ENCODE results near the gene ANTXR2.

The ANTXR2 gene

GRCh38 chr4:79906303-79906702, 166.7 kb downstream of the ANTXR2 start:
- TF ChIP-seq CTCF (conservative IDR thresholded peaks at IDR 0.05; ENCODE audit: low read length): no peak
- DNase-seq (ENCODE audit: low read depth): no peak
- no peak overlapping the region for H3K4me3 ChIP-seq (ENCODE audit: low read length)

GRCh38 chr4:79905212-79905611, 167.8 kb downstream of the ANTXR2 start:
- DNase-seq (ENCODE audit: low read depth): no peak
- no peak for TF ChIP-seq CTCF (conservative IDR thresholded peaks at IDR 0.05; ENCODE audit: low read length)
- no peak overlapping the region for H3K4me3 ChIP-seq (ENCODE audit: low read length)

GRCh38 chr4:79904331-79904730, 168.7 kb downstream of the ANTXR2 start:
- DNase-seq (ENCODE audit: low read depth): no peak
- no peak for TF ChIP-seq CTCF (conservative IDR thresholded peaks at IDR 0.05; ENCODE audit: low read length)
- no peak overlapping the region for H3K4me3 ChIP-seq (ENCODE audit: low read length)

GRCh38 chr4:79900182-79900581, 172.8 kb downstream of the ANTXR2 start:
- no peak for DNase-seq (ENCODE audit: low read depth)
- TF ChIP-seq CTCF (conservative IDR thresholded peaks at IDR 0.05; ENCODE audit: low read length): no peak
- H3K4me3 ChIP-seq (ENCODE audit: low read length): no peak overlapping the region

- DNase-seq (ENCODE audit: low read depth): no peak
- no peak for TF ChIP-seq CTCF (conservative IDR thresholded peaks at IDR 0.05; ENCODE audit: low read length)
- H3K4me3 ChIP-seq (ENCODE audit: low read length): no peak overlapping the region
These were observed 173.5 kb downstream of the ANTXR2 start for GRCh38 chr4:79899481-79899880.

GRCh38 chr4:79898055-79898454, 175.0 kb downstream of the ANTXR2 start:
- no peak for TF ChIP-seq CTCF (conservative IDR thresholded peaks at IDR 0.05; ENCODE audit: low read length)
- DNase-seq (ENCODE audit: low read depth): no peak
- H3K4me3 ChIP-seq (ENCODE audit: low read length): no peak overlapping the region

- no peak overlapping the region for H3K4me3 ChIP-seq (ENCODE audit: low read length)
- TF ChIP-seq CTCF (conservative IDR thresholded peaks at IDR 0.05; ENCODE audit: low read length): no peak
- no peak for DNase-seq (ENCODE audit: low read depth)
These were observed 175.9 kb downstream of the ANTXR2 start for GRCh38 chr4:79897174-79897573.
